Measurements from ENCODE around the gene PSAPL1. TPM values are rescaled to one million over a fixed set of nuclear protein-coding genes. Genes with fewer than 3 reads are reported as not detected.

The PSAPL1 gene
- total RNA-seq, 1 donor, result not detected

DNA sequence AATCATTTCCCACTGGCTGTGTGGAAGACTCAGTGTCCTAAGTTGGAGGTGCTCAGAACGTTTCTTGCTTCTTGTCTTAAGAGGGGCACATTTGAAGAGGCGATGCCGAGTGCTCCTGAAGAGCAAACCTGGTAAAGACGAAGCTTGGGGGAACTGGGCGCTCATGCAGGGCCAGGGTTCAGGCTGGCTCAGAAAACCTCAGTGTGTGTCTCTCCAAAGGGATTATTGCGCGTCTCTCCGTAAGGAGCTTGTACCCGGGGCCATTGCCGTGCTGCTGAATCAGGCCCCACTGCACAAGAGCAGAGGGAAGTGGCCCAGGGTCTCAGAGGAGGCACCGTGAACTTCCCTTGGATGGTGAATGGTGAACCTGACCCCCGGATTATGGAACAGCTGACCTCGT is 44.4 kb downstream of the PSAPL1 start:
- TF ChIP-seq, protein P1, sequence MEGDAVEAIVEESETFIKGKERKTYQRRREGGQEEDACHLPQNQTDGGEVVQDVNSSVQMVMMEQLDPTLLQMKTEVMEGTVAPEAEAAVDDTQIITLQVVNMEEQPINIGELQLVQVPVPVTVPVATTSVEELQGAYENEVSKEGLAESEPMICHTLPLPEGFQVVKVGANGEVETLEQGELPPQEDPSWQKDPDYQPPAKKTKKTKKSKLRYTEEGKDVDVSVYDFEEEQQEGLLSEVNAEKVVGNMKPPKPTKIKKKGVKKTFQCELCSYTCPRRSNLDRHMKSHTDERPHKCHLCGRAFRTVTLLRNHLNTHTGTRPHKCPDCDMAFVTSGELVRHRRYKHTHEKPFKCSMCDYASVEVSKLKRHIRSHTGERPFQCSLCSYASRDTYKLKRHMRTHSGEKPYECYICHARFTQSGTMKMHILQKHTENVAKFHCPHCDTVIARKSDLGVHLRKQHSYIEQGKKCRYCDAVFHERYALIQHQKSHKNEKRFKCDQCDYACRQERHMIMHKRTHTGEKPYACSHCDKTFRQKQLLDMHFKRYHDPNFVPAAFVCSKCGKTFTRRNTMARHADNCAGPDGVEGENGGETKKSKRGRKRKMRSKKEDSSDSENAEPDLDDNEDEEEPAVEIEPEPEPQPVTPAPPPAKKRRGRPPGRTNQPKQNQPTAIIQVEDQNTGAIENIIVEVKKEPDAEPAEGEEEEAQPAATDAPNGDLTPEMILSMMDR (IDR thresholded peaks at IDR 0.05; ENCODE audit: insufficient read depth, low read length), result no peak

GRCh38 chr4:7389719-7390118 is 45.0 kb downstream of the PSAPL1 start:
- DNase-seq (ENCODE audit: low read depth), result no peak
- H3K4me3 ChIP-seq (ENCODE audit: low read depth, low read length), result no peak overlapping the region
- TF ChIP-seq, protein P1 (IDR thresholded peaks at IDR 0.05; ENCODE audit: insufficient read depth, low read length), result no peak

More for the DNA sequence above, 44.4 kb downstream of the PSAPL1 start:
- H3K4me3 ChIP-seq (ENCODE audit: low read depth, low read length), result no peak overlapping the region
- DNase-seq (ENCODE audit: low read depth), result no peak

- TF ChIP-seq, protein P1 (IDR thresholded peaks at IDR 0.05; ENCODE audit: insufficient read depth, low read length), result no peak
- no peak overlapping the region for H3K4me3 ChIP-seq (ENCODE audit: low read depth, low read length)
- no peak for DNase-seq (ENCODE audit: low read depth)
Observed at GRCh38 chr4:7389101-7389701, 45.5 kb downstream of the PSAPL1 start.

- no peak for DNase-seq (ENCODE audit: low read depth)
- TF ChIP-seq, protein P1 (IDR thresholded peaks at IDR 0.05; ENCODE audit: insufficient read depth, low read length), result no peak
- H3K4me3 ChIP-seq (ENCODE audit: low read depth, low read length), result no peak overlapping the region
Observed at GRCh38 chr4:7388627-7389026, 46.1 kb downstream of the PSAPL1 start.

GRCh38 chr4:7387925-7388324 is 46.8 kb downstream of the PSAPL1 start:
- TF ChIP-seq, protein P1 (IDR thresholded peaks at IDR 0.05; ENCODE audit: insufficient read depth, low read length), result no peak
- DNase-seq (ENCODE audit: low read depth), result no peak

DNA sequence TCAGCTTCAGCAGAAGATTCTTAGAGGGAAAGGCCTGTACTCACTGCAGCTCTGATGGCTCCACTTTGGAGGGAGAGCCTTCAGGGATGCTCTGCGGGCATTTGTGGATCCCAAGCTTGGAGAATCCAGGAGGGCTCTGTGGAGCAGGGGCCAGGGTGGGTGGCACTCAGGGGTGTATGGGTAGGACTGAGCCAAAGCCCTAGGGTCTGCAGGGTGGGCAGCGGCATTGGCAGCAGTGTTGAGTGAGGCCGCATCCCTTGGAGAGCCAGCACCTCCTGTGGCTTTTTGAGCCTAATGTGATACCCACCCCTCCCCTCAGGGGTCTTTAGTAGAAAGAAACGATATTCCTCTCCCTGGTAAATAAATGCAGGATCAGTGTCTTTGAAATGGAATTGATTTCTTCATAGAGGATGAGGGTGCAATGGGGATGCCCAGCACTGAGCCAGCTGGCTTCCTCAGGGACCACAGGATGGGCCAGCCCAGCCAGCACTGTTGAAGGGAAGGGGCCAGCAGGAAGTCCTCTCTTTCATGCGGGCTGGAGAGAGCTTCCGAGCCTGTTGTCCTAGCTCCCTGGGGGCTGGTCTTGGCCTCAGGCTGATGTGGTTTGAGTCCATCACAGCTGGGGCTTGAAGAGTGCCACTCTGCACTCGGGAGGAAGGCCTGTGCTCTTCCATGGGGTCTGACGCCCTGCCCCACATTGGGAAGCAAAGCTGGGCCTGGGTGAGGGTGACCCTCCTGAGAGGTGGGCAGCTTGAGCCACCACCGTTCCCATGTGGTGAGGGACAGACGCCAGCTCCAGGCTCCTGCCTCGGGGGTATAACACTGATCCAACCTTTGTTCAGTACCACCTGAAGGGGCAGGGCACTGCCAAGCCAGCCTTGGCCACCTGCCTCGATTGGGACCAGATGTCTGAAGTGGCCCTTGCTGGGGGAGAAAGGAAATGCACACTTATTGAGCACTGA is 49.5 kb downstream of the PSAPL1 start:
- no peak for DNase-seq (ENCODE audit: low read depth)
- H3K4me3 ChIP-seq (ENCODE audit: low read depth, low read length), result no peak overlapping the region
- TF ChIP-seq, protein P1 (IDR thresholded peaks at IDR 0.05; ENCODE audit: insufficient read depth, low read length), result no peak

More at GRCh38 chr4:7387925-7388324, 46.8 kb downstream of the PSAPL1 start:
- H3K4me3 ChIP-seq (ENCODE audit: low read depth, low read length), result no peak overlapping the region
